GM21737 (cell line): ENCODE results near the gene DCTD.

ENCODE experiments used
- ATAC-seq: cut with Tn5 transposase; IDR thresholded peaks from one replicate; pipeline ENCODE4 v1.9.1; 2021; ENCODE audit warnings: mild to moderate bottlenecking, moderate library complexity; ENCODE audit not compliant: unreplicated experiment

Gene DCTD

GRCh38 chr4:182874304-182874751 lies 42.9 kb downstream of the DCTD start:
- ATAC-seq, result no peak

DNA sequence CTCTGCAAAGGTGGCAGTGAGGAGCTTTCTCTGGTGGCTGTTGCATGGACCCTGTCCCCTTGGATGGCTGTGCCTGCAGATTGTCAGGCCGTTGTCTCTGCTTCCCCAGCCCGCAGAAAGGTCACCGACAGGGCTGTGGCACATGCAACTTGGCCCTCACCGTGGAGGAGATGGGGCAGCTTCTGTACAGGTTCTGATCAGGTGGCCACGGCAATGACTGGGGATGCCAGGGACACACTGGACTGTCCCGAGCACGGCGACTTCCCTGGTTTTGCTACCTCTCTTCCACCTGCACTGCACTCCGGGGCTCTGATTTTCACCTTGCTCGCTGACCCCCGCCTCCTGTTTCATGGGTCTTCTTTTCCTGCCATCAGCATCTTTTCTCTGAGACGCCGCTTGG lies 43.5 kb downstream of the DCTD start:
- ATAC-seq, result no peak

DNA sequence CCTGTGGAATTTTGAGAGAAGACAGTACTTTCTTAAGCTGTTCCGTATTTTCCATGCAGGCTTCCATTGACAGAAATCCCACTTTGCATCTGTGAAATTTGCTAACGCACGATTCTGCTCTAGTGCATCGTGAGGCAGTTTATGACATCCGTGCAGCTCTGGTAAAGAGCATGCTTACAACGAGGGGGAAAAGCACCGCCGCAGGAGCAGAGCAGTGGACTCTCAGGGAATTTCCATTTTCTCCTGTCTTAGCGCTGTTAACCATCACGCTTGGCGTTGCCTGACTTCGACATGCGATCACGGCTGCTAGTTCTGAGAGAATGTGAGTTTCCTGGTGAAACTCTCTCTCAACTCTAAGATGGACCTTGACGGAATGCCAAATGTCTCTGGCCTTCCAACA lies 43.9 kb downstream of the DCTD start:
- ATAC-seq, result no peak

GRCh38 chr4:182872886-182873285 lies 44.3 kb downstream of the DCTD start:
- no peak for ATAC-seq

DNA sequence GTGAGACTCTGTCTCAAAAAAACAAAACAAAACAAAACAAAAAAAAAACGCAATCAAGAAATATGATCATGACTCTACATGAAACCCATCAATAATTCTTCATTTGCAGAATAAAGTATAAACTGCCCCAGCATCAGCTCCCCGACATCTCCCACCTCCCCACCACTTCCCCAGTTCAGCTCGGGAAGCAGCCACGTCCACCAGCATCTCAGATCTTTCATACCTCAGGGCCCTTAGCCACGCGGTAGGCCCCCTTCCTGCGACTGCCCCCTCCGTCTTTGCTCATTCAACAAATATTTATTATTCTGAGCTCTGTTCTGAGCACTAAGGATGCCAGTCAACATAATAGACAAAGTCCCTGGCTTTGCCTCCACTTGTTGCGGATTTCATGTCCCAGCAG lies 45.6 kb downstream of the DCTD start:
- no peak for ATAC-seq

DNA sequence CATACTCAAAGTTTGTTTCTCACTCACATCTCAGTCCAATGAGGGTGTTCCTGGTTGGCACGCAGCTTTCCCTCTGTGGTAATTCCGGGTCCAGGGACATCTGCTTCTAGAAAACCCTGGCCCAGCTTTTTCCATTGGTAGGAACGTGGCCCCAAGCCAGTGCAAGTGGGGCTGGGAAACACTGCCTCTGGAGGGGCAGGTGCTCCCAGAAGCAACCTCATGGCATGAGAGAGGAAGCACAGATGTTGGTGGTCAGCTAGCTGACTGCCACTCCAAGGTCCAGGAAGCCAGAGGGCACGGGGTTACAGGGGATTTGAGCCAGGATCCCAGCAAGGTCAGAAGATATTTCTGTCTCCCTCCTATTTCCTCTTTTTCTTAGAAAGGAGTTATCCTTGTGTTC lies 47.5 kb downstream of the DCTD start:
- ATAC-seq, result no peak

- no peak for ATAC-seq
These were observed 50.4 kb downstream of the DCTD start for GRCh38 chr4:182866746-182867145.

DNA sequence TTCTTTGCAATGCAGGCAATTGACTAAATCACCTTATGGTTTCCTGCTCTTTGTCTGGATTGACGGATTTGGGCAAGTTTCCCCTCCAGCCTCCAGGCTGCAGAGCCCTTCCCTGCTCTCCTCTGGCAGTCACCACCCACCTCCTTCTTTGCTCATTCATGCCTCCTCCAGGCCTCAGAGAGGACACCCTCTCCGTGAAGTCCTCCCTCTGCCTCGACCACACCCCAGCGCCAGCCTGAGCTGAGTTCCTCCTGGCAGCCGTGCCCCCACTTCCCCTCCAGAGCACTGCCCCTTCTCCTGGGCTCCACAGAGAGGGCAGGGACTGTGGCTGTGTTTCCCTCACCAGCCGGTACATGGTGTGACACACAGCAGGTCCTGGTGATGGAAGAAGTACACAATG lies 53.7 kb downstream of the DCTD start:
- ATAC-seq, result no peak

DNA sequence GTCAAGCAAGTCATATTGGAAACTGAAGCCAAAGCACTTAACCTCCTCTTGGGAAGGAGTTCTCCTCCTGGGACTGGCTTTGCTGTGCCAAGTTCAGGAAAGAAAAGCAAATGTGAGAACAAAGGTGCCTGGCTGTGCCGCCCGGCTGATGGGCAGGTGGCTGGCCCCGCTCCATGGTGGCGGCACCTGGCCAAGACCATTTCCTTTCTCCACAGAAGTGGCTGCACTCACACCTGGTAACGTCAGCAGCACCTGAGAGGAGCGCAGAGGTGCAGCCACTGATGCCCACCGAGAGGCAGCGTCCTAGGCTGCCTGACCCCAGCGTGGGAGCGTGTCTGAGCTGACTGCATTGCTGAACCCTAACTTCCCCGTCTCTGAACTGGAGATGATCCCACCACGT lies 54.3 kb downstream of the DCTD start:
- ATAC-seq, result no peak

- ATAC-seq, result no peak
These were observed 54.9 kb downstream of the DCTD start for GRCh38 chr4:182862141-182862875.

GRCh38 chr4:182861346-182861745 lies 55.8 kb downstream of the DCTD start:
- no peak for ATAC-seq

DNA sequence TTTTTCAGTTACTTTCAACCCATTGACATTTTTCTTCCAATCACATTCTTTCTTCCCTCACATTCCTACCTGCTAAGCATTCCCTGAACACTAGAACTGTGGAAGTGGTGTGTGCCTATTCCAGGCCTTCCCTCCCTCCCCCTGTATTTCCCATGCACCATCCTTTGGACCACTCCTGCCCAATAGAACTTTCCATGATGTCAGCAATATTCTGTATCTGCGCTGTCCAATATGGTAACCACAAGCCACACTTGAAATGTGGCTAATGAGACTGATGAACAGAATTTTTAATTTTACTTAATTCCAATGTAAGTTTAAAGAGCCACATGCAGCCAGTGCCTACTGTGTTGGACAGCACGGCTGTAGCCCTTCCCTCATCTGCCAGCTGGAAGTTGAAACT lies 57.5 kb downstream of the DCTD start:
- ATAC-seq, result no peak

DNA sequence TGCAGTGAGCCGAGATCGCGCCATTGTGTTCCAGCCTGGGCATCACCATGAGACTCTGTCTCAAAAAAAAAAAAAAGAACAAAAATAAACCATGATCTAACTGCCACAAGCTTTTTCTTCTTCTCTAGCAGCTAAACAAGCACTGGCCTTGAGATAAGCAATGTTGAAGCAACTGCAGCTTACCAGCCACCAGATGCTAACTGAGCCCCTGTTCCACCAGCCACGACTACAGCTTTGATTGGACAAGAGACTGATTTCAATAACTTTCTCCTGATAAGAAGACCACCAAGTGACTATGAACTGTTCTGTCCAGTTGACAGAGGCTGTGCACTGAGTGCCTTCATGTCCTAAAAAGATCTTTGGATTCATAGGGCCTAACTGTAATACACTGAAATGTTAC lies 58.5 kb downstream of the DCTD start:
- no peak for ATAC-seq

GRCh38 chr4:182856862-182857261 lies 60.3 kb downstream of the DCTD start:
- ATAC-seq, result no peak

- ATAC-seq, result no peak
These were observed 61.3 kb downstream of the DCTD start for GRCh38 chr4:182855877-182856276.

DNA sequence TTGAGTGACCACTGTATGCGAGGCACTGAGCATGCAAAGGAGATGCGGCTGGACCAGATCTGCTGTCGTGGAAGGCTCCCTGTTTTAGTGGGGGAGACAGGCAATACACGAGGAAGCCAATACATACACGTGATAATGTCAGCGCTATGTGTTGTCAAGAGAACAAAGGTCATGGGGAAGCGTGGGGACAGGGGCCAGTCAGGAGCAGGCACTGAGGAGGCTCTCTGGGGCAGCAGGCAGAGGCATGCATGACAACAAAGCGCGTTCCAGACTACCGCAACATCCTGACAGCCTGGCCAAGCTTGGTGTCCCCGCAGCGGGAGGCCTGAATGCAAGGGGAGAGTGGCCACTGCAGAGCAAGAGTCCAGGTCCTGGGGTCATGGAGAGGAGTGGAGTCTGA lies 61.9 kb downstream of the DCTD start:
- no peak for ATAC-seq

GRCh38 chr4:182854466-182854865 lies 62.7 kb downstream of the DCTD start:
- no peak for ATAC-seq

GRCh38 chr4:182853731-182854330 lies 63.4 kb downstream of the DCTD start:
- no peak for ATAC-seq

DNA sequence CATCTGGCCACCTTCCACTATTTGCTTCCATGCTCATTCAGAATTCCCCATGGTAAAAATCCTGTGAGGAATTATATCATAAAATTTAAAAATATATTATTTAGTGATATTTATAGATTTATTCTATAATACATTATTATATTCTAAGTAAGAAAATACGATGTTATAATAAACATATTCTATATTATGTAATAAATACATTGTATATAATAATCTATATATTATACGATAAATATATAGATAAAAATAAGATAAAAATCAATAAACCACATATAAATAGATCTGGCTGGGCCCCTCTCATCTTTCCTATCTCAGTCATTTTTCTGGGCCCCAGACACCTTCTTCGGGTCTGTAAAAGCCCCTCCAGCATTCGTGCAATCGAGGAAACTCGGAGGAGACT lies 68.5 kb downstream of the DCTD start:
- ATAC-seq, result no peak

GRCh38 chr4:182847576-182848450 lies 69.4 kb downstream of the DCTD start:
- ATAC-seq, result no peak

GRCh38 chr4:182846036-182846435 lies 71.2 kb downstream of the DCTD start:
- ATAC-seq, result no peak

- no peak for ATAC-seq
These were observed 71.6 kb downstream of the DCTD start for GRCh38 chr4:182845618-182846017.
